ENCODE data around the gene FAM193B. TPM values are rescaled to one million over a fixed set of nuclear protein-coding genes. Genes with fewer than 3 reads are reported as not detected.

FAM193B gene
- total and polyA plus RNA-seq, 9 of the 15 experiments (the other 6 are each of a cell fraction or from before 2014, with no cell fraction given): 4.4 to 76.4 (median 37.3) TPM

GRCh38 chr5:177594071-177594470, 39.7 kb upstream of the FAM193B start (continued):
- no peak for TF ChIP-seq SP2 (IDR thresholded peaks at IDR 0.05; ENCODE audit: extremely low read depth, low read depth, low read length, poor library complexity, severe bottlenecking)
- TF ChIP-seq SMAD3 (CRISPR knock-in tag; conservative IDR thresholded peaks at IDR 0.05): no peak
- TF ChIP-seq SMAD2 (IDR thresholded peaks at IDR 0.05; ENCODE audit: low read depth, low read length): no peak
- no peak for TF ChIP-seq PHB (CRISPR knock-in tag; IDR thresholded peaks at IDR 0.05)
- no peak for TF ChIP-seq LEF1 (IDR thresholded peaks at IDR 0.05)
- no peak for TF ChIP-seq ZNF263 (CRISPR knock-in tag; IDR thresholded peaks at IDR 0.05; ENCODE audit: borderline replicate concordance)
- TF ChIP-seq ATF2 (CRISPR knock-in tag; IDR thresholded peaks at IDR 0.05): no peak

DNA sequence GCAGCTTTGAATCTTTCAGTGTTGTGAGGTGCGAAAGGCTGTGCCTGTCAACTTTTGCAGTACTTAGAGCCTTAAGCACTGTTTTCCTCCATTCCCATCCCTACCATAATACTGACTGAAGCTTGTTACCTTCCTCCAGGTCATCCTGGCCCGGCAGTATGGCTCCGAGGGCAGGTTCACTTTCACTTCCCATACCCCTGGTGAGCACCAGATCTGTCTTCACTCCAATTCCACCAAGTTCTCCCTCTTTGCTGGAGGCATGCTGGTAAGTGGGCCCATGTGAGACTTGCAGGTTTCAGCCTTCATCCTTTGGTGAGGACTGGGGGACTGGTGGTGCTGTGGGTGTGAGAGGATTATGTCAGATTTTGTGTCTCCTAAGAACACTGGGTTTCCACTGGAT, 39.1 kb upstream of the FAM193B start:
- 93% methylated on average over 3 of the region's 3 CpGs for WGBS (ENCODE audit: insufficient coverage, low coverage, missing lambda C conversion rate)
- Histone ChIP-seq H3K4me1 (replicated peaks in 1 of 2; ENCODE audit: control insufficient read depth in 2 of 2, insufficient read depth in 2 of 2, low read length in 2 of 2) (peaks cover 7 to 16% of the 10 kb centered on the region in 2 experiments; a peak in 4 of 5 replicates), H2AFZ (ENCODE audit: low read depth, low read length) (no peak overlapping the region), H3K9me1 (ENCODE audit: control insufficient read depth, insufficient read depth, low read length) (no peaks in the 10 kb centered on the region), H3K4me3 (peak overlapping the region; percentile 94; the same call in 1 of the 2 replicates), H3K27ac (ENCODE audit: extremely low read depth, low read depth, low read length) (no peak overlapping the region), H3K9me3 (replicated peaks; ENCODE audit: control insufficient read depth, insufficient read depth, low read depth, low read length) (no peaks in the 10 kb centered on the region), H3K27me3 (ENCODE audit: control insufficient read depth in 2 of 2, insufficient read depth in 2 of 2, low read length in 2 of 2) (no peaks in the 10 kb centered on the region), H3K79me2 (ENCODE audit: control insufficient read depth, insufficient read depth, low read length) (peaks cover 25% of the 10 kb centered on the region), H3K9ac (ENCODE audit: insufficient read depth in 1 of 2, low read depth in 2 of 2, low read length in 2 of 2) (peak overlapping the region in 1 of 2 experiments; percentile 95; a peak in 2 of 4 replicates), H3K4me2 (ENCODE audit: insufficient read depth, low read length) (peak overlapping the region; percentile 89), H3K36me3 (ENCODE audit: control insufficient read depth, insufficient read depth, low read length) (peaks cover 39% of the 10 kb centered on the region), H4K20me1 (replicated peaks; ENCODE audit: control insufficient read depth, insufficient read depth, low read length) (peaks cover 7% of the 10 kb centered on the region)
- DNase-seq (ENCODE audit: extremely low read depth in 1 of 4, low spot score in 3 of 4) (no peak), FAIRE-seq (no peak), ATAC-seq (no peak)
- CTCF ChIA-PET (ENCODE audit: low intra/inter-chr PET ratio): no interaction called here
- intact Hi-C loops (cut with micrococcal nuclease): no loop called here
- BruUV-seq (replicated peaks): no TSS peak
- in situ Hi-C loops (cut with MboI): no loop called here
- POLR2A ChIA-PET: interaction anchor here (0.7 to 1.1 kb wide), 2 partner anchors 18 to 107 kb away, joined by 3 read pairs; no protein-coding TSS in a partner anchor
- TF ChIP-seq ZNF586 (CRISPR knock-in tag; conservative IDR thresholded peaks at IDR 0.05) (no peak), ZNF165 (CRISPR knock-in tag; IDR thresholded peaks at IDR 0.05; ENCODE audit: borderline replicate concordance) (no peak), MLX (CRISPR knock-in tag; conservative IDR thresholded peaks at IDR 0.05) (no peak), CBFA2T3 (IDR thresholded peaks at IDR 0.05) (no peak), TCF7 (IDR thresholded peaks at IDR 0.05; ENCODE audit: borderline replicate concordance) (no peak), MEF2A (IDR thresholded peaks at IDR 0.05; ENCODE audit: control insufficient read depth, low read depth, low read length) (no peak), TBP (optimal IDR thresholded peaks at IDR 0.05; ENCODE audit: low read depth, low read length) (no peak), THAP12 (CRISPR knock-in tag; IDR thresholded peaks at IDR 0.05) (no peak), IRF9 (tag; IDR thresholded peaks at IDR 0.05) (no peak), CBX1 (IDR thresholded peaks at IDR 0.05; ENCODE audit: low read depth) (no peak), ZEB2 (IDR thresholded peaks at IDR 0.05) (no peak), ZNF282 (CRISPR knock-in tag; IDR thresholded peaks at IDR 0.05) (no peak)

All from K562 (cell line).